Heart left ventricle (tissue), 16 donors: ENCODE measurements around the gene RAMP1. TPM values are rescaled to one million over a fixed set of nuclear protein-coding genes. Genes with fewer than 3 reads are reported as not detected.

Experiments
- ATAC-seq, 4 donors: fragments of 200-7000 bp; cut with Tn5 transposase; one replicate each; pipeline ENCODE4 v1.9.1; 2020 to 2022; ENCODE audit warnings: moderate library complexity in 4 of 4, mild to moderate bottlenecking in 3 of 4, moderate number of reproducible peaks in 1 of 4
- DNase-seq, 5 donors: peaks; one replicate each; pipeline ENCODE4 v3.0.0-alpha.2; 2020
- H3K27ac ChIP-seq, 12 donors: fragments of 200-600 bp; sonication (generic) in 4 of 12; one replicate each; pipeline versions ENCODE4 v1.5.0 to v1.8.0; 2016 to 2022; ENCODE audit warnings: mild to moderate bottlenecking in 2 of 12
- H3K27me3 ChIP-seq, 9 donors: fragments of 200-600 bp; sonication (generic) in 2 of 9; one replicate each; pipeline versions ENCODE4 v1.5.1 to v1.8.0; 2016 to 2022; ENCODE audit warnings: mild to moderate bottlenecking in 3 of 9
- H3K36me3 ChIP-seq, 9 donors: fragments of 200-600 bp; sonication (generic) in 2 of 9; one replicate each; pipeline versions ENCODE4 v1.5.0 to v1.8.0; 2018 to 2022; ENCODE audit warnings: mild to moderate bottlenecking in 2 of 9
- H3K4me1 ChIP-seq, 12 donors: fragments of 200-600 bp; sonication (generic) in 4 of 12; one replicate each; pipeline versions ENCODE4 v1.5.0 to v1.8.0; 2016 to 2022; ENCODE audit warnings: mild to moderate bottlenecking in 3 of 12
- H3K4me3 ChIP-seq, 12 donors: fragments of 200-600 bp; sonication (generic) in 4 of 12; one replicate each; pipeline versions ENCODE4 v1.5.0 to v1.8.0; 2017 to 2022; ENCODE audit warnings: mild to moderate bottlenecking in 9 of 12, moderate library complexity in 4 of 12
- H3K9me3 ChIP-seq, 12 donors: fragments of 200-600 bp; sonication (generic) in 4 of 12; one replicate each; pipeline versions ENCODE4 v1.5.0 to v1.8.0; 2016 to 2022; ENCODE audit warnings: mild to moderate bottlenecking in 1 of 12
- POLR2A ChIP-seq, 2 donors: fragments of 450-650 bp; IDR thresholded peaks; one replicate each; pipeline ENCODE4 v1.6.1; 2017; ENCODE audit warnings: antibody characterized with exemption in 2 of 2, mild to moderate bottlenecking in 2 of 2, moderate library complexity in 2 of 2
- WGBS, 4 donors: extraction: QIAGEN DNeasy Blood & Tissue Kit in 2 of 4; methylation state at CpG; one replicate each; pipeline versions ENCODE4 v1.1.5 to v1.1.7; 2013 to 2018; 5-methylcytosine and 5-hydroxymethylcytosine counted together
- intact Hi-C, 10 donors: fragments of 100-400 bp; cut with DNase I; formaldehyde crosslinking; loops; one replicate each; pipeline versions ENCODE4 v1.11.1 to v1.14.2; 2022
- polyA plus RNA-seq, 2 donors: library from polyadenylated mRNA; stranded (reverse); fragments of 200-250 nt; gene quantifications; one replicate each; pipeline ENCODE4 v1.2.3, GENCODE V29; 2013
- total RNA-seq, 9 donors: library from RNA; depleted of rRNA in 2 of 9; stranded (reverse); fragments of >200 nt in 2 of 9; fragmentation: NEBNext Ultra II Directional in 3 of 9; extraction: Animal tissue kit (Norgen Biotek cat#: 25700) in 3 of 9; gene quantifications; one replicate each; pipeline versions ENCODE4 v1.1.0 to v1.2.4, GENCODE V29; 2016 to 2023
- TF ChIP-seq, protein P1 (sequence below), 12 donors: fragments of 200-600 bp; sonication (generic) in 4 of 12; IDR thresholded peaks; one replicate each; pipeline versions ENCODE4 v1.5.0 to v1.8.0; 2018 to 2022; ENCODE audit warnings: antibody characterized with exemption in 12 of 12, mild to moderate bottlenecking in 5 of 12
- donor health status: ischemic (EF 13 %, LVEDD 7.1; RV severe dilation, severe dysfunction).
- donor health status: healthy with polysubstance abuse.
- donor health status: DM: no; HTN: yes; CAD: no.
- donor health status: DM: no; HTN: no; CAD: no.
- donor health status: ischemic (EF 25% LVEDD 6.9; RV normal size, moderate dysfunction).
- donor health status: ischemic (EF 25% LVEDD 5.7; RV mildly dilated, moderate dysfunction).
- donor health status: healthy.
- donor health status: DM: yes; HTN: yes; CAD: no.
- donor health status: ischemic (EF 35%, LVEDD 5.7; RV mildly dilated, moderate dysfunction).
- donor health status: nonischemic (EF 11% LVEDD 7.7; RV severe dilation, severe dysfunction).
- donor health status: DM: yes; HTN: yes; CAD: no.
- donor health status: PGD.
- donor health status: ischemic (EF 29% LVEDD 5.4; RV normal size, mild dysfunction).
- donor health status: nonischemic (EF 23%, LVEDD 6.1; RV moderate dilation, normal function).

RAMP1 gene
- total and polyA plus RNA-seq, 11 donors, result 36.5 to 1,114 (median 201) TPM

DNA sequence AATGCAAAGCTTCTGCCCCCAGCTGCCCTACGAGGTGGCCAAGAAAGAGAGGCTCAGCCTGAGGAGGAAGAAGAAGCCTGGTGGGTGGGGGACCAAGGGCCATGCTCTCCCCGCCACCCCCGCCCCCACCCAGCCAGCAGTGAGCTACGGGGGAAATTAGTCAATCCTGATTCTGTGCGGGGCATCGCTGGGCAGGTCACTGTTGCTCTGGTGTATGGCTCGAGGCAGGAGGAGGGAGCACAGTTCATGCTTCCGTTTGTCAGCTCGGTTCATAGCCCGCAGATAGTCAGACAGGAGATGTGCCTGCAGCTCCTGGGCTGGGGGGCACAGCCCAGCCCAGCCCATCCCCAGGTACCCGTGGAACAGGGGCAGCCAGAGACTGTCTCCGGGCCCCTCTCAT, 17.1 kb downstream of the RAMP1 start:
- H3K4me3 ChIP-seq, result no peak overlapping the region
- DNase-seq (no peak), ATAC-seq (no peak)
- H3K27ac ChIP-seq, result peak overlapping the region in 5 of 12 donors; percentile 8 to 97 (median 48)
- 53 to 73% (median 68%) methylated on average over 10 to 12 of the region's 12 CpGs for WGBS, 4 donors
- H3K36me3 ChIP-seq, result no peaks in the 10 kb centered on the region
- intact Hi-C loops, result no loop called here
- no peaks in the 10 kb centered on the region for H3K27me3 ChIP-seq
- H3K4me1 ChIP-seq, result peaks cover 0 to 68% (median 20%) of the 10 kb centered on the region in 12 donors
- H3K9me3 ChIP-seq, result no peaks in the 10 kb centered on the region
- no peak for TF ChIP-seq POLR2A (IDR thresholded peaks at IDR 0.05)
- TF ChIP-seq, protein P1, sequence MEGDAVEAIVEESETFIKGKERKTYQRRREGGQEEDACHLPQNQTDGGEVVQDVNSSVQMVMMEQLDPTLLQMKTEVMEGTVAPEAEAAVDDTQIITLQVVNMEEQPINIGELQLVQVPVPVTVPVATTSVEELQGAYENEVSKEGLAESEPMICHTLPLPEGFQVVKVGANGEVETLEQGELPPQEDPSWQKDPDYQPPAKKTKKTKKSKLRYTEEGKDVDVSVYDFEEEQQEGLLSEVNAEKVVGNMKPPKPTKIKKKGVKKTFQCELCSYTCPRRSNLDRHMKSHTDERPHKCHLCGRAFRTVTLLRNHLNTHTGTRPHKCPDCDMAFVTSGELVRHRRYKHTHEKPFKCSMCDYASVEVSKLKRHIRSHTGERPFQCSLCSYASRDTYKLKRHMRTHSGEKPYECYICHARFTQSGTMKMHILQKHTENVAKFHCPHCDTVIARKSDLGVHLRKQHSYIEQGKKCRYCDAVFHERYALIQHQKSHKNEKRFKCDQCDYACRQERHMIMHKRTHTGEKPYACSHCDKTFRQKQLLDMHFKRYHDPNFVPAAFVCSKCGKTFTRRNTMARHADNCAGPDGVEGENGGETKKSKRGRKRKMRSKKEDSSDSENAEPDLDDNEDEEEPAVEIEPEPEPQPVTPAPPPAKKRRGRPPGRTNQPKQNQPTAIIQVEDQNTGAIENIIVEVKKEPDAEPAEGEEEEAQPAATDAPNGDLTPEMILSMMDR (IDR thresholded peaks at IDR 0.05), result no peak

DNA sequence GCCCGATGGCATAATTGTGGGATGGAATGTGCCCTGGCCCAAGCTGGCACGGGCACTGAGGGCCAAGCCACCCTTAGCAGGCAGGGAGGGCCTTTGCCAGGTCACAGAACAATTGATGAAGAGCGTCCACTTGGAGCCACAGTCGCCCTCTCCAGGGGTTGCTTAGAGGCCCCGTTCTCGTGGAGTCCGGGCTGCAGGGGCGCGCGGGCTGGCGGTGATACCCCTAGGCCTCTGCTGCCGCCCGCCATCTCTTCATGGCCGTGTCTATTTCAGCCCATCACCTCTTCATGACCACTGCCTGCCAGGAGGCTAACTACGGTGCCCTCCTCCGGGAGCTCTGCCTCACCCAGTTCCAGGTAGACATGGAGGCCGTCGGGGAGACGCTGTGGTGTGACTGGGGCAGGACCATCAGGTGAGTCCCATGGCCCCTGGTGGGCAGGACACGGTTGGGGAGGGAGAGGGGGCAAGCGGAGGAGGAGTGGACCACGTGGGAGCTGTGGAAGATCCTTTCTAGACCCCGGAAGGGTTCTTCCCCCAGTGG, 17.6 kb downstream of the RAMP1 start:
- Histone ChIP-seq H3K27ac (peak overlapping the region in 4 of 12 donors; percentile 42 to 97 (median 56)), H3K27me3 (no peaks in the 10 kb centered on the region), H3K36me3 (no peaks in the 10 kb centered on the region), H3K4me1 (peaks cover 0 to 64% (median 17%) of the 10 kb centered on the region in 12 donors), H3K9me3 (no peaks in the 10 kb centered on the region), H3K4me3 (no peak overlapping the region)
- ATAC-seq (peak; percentile 6 to 45 (median 20)), DNase-seq (peak in 1 of 5 donors; percentile 34)
- WGBS, 4 donors, result 83 to 90% (median 87%) methylated on average over 17 to 23 of the region's 23 CpGs
- intact Hi-C loops, result no loop called here
- TF ChIP-seq POLR2A (IDR thresholded peaks at IDR 0.05), result no peak
- TF ChIP-seq, protein P1 (IDR thresholded peaks at IDR 0.05), result no peak

DNA sequence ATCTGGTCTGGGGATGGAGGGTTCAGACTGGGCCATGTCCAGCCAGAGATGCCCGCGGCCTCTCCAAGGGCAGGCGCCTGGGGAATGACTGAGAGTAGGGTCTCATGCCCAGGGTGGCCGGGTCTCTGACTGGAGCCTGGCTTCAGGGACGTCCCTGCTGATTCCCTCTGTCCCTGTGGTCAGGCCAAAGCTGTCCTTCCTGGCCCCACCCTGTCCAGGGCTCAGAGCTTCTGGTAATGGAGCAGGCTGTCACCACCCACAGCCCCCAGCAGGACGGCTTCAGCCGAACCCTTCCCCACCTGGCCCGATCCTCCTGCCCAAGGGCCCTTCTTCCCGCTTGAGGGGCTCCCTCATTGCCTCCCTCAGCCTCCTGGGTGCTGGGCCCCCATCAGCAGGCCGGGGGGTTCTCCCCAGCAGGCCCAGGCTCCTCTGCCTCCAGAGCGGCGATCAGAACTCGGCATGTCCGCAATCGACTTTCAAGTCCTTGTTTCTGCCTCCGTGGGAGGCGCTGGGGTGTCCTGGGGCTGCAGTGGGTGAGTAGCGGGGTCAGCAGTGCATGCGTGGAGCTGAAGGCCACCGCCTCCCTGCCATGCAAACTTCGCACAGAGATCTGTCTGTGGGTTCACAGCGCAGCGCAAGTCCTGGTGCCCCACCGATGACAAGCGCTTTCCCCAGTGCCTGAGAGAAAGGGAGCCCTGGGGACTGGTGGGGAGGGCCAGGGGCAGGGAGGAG, 18.3 kb downstream of the RAMP1 start:
- Histone ChIP-seq H3K9me3 (no peaks in the 10 kb centered on the region), H3K27me3 (no peaks in the 10 kb centered on the region), H3K4me1 (peaks cover 0 to 61% (median 13%) of the 10 kb centered on the region in 12 donors), H3K36me3 (no peaks in the 10 kb centered on the region), H3K27ac (peak overlapping the region in 4 of 12 donors; percentile 29 to 97 (median 53)), H3K4me3 (no peak overlapping the region)
- TF ChIP-seq, protein P1 (IDR thresholded peaks at IDR 0.05), result no peak
- no peak for TF ChIP-seq POLR2A (IDR thresholded peaks at IDR 0.05)
- intact Hi-C loops, result no loop called here
- ATAC-seq (no peak), DNase-seq (peak in 2 of 5 donors; percentile 18 to 47)
- WGBS, 4 donors, result 87 to 93% (median 92%) methylated on average over 23 to 25 of the region's 25 CpGs

DNA sequence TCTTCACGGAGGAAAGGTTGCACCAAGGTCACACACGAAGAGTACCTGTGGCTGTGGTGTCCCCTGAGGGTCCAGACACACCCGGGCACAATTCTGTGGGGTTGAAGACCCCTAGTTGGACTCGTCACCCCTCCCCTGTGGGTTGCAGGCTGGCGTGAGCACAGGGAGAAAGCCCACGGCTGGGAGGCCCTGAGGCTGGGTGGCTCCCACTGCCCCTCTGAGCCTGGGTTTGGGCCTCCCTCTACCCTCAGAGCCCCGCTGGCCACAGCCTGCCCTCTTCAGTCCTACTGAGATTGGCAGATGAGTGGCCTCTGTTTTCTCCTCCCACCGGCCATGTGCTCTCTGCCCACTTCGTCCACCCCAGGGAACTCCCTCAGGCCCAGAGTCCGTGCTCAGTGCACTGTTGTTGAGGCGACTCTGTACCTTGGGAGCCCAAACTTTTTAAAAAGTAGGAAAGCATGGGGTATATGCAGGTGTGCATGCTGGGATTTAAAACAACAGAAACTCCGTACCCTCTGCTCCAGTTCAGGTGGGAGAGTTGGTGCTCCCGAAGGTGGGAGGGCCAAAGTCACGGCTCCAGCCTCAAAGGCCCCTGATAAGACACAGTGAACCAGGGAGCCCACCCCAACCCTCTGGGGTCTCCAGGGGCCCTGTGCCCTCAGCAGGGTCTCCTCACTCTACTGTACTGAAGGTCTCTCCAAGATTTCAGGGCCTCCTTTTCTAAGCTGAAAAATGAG, 19.1 kb downstream of the RAMP1 start:
- H3K4me1 ChIP-seq, result peaks cover 0 to 56% (median 10%) of the 10 kb centered on the region in 12 donors
- intact Hi-C loops, result no loop called here
- ATAC-seq, result peak in 2 of 4 donors; percentile 13 to 19

More for the DNA sequence above, 19.1 kb downstream of the RAMP1 start:
- 76 to 81% (median 78%) methylated on average over 13 to 14 of the region's 14 CpGs for WGBS, 4 donors
- Histone ChIP-seq H3K36me3 (no peaks in the 10 kb centered on the region), H3K27ac (peak overlapping the region in 5 of 12 donors; percentile 22 to 97 (median 42)), H3K9me3 (no peaks in the 10 kb centered on the region), H3K27me3 (no peaks in the 10 kb centered on the region), H3K4me3 (no peak overlapping the region)
- TF ChIP-seq, protein P1 (IDR thresholded peaks at IDR 0.05), result no peak
- DNase-seq, result peak in 1 of 5 donors; percentile 20
